Hypothalamus (tissue), 51 donors: ENCODE measurements around the gene MARK3.
A peak's percentile ranks its signal among the peaks of the same experiment; 100 is the strongest.

Source experiments
- DNase-seq, 51 donors: peaks; one replicate each; lab custom pipeline; 2025; lab: John Stamatoyannopoulos, UW

Gene MARK3

DNA sequence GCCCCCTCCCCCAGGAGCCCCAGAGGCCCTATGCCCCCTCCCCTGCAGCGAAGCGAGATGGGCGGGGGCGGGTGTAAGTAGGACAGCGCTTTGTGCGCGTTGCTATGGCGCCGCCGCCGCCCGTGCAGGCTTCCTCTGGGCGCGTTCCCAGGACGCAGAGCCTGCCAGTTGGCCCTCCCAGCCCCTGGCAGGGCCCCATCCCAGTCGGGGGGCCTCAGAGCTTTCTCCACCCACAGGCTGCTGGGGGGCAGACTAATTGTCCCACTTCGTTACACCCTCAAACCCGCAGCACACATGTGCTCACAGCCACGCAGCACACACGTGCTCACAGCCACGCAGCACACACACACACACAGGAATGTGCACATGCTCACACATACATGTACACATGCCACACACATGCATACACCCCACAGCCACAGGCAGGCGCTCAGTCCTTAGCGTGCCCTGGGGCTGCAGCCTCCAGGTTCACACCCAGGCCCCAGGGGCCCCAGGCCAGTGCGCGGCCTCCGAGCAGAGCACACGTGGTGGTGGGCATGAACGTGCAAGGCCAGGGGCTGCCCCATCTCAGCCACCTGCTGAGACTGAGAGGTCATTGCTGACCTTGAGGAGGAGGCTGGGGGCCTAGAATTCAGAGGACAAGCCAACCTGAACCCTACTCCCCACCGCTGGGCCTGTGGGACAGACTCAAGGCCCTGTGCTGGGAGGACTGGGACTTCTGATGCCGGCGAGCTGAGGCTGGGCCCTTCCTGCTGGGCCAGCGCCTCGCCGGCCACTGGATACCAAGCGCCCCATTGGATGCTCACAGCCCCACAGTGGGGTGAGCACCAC is 159.4 kb downstream of the MARK3 start:
- peak in 46 of 51 donors; percentile 36 to 91 (median 80) for DNase-seq

DNA sequence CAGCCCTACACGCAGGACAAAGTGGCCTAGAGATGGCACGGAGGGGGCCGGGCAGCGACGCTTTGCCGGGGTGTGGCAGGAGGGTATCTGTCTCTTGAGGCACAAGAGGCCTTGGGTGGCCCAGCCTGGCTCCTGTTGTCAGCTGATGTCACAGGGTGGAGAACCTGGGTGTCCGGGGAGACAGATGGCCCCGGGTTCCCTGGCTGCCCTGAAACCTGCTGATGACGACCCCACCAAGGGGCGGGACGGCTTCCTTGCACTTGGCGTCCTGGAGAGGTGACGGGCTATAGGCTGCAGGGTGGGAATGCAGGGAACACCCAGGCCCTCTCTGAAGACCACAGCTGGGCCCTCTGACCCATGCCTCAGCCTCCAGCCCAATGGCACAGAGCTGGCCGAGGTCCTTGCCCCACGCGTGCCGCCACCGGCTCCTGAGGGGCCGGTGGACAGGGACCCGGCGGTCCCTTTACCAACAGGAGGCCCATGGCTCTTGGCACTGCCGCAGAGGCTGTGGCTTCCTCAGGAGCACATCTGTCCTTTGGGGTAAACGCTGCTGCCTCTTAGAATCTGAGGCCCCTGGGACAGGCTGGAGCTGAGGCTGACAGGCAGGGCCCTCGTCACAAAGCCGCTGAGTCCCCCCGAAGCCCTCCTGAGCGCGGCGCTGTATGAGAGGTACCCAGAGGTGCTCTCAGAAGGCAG is 160.2 kb downstream of the MARK3 start:
- no peak for DNase-seq

DNA sequence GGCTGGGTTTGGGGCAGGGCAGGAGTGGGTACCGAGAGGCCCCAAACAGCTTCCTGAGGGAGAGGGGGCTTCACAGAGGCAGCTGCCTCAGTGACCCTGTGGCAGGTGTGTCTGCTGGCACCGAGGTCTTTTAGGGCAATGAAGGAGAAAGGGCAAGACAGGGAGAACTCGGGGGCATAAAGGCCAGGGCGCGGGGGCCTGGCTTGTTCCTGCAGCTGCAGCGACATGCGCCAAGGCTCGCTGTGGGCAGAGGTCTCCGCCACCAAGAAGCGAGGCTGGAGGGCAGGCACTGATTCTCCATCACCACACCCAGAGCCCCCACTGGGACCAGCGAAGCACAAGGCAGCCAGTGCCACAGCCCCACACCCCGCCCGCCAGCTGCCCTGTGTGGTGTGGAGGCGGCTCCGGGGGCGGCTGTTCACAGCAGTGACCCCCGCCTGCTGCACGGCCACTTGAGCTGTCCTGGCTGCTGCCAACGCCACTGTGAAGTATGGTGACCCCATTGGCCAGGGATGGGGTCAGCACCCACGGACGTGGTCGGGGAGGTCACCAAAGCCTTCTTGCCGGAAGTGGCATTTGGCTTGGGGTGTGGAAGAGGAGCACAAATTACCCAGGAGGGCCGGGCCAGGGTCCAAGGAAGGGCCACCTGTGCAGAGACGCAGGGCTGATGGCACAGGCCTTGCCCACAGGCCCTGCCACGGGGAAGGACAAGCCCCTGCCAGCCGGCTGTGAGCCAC is 160.9 kb downstream of the MARK3 start:
- DNase-seq: no peak

DNA sequence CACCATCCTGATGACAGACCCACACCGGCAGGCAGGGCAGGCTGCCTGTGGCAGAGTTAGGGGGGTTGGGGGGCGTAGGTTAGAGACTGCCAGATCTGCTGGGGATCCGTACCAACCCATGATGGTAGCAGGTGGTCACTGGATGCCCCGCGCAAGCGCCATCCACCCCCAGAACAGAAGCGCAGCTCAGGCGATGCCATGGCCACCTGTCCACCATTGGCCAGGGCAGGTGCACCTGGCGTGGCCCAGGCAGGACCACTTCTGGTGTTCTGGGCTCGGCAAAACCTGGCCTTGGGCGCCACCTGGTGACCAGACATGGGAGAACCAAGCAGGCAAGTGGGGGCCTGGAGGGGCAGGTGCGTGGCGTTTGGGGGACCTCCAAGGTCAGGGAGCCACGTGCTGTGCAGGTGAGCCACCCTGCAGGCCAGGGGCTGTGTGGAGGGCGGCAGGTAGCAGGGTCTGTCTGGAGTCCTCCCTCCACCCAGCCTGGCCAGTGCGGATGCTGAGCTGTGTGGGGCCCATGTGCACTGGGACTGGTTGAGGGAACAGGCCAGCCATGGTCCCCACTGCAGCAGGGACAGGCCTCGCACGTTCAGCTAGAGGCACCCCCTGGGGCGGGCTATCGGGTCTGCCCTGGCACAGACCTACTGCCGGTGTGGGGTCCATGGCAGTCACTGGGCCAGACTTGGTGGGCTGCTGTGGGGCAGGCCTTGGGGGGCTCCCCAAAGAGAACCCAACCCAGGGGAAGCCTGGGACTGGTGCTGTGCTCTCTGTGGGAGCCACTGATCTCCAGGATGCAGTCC is 161.6 kb downstream of the MARK3 start:
- DNase-seq: peak in 48 of 51 donors; percentile 21 to 87 (median 65)

DNA sequence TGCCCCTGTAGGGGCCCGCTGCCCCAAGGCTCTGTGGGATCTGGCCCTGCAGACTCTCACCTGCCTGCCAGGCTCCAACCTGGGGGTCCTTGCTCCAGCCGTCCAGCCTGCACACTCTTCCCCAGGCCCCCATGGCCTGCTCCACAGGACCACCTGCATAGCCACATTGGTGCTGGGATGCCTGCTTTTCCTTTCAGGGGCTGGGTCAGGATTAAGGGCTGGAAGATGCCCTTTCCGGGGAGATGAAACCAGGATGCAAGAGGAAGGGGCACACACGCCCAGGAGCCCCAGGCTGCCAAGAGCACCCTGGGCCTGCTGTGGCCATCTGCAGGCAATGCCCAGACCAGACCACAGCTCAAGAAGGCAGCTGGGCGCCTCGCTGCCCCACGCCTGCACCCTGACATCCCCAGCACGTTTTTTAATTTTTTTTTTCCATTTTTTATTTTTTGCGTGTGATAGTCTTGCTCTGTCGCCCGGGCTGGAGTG is 162.3 kb downstream of the MARK3 start:
- no peak for DNase-seq

DNA sequence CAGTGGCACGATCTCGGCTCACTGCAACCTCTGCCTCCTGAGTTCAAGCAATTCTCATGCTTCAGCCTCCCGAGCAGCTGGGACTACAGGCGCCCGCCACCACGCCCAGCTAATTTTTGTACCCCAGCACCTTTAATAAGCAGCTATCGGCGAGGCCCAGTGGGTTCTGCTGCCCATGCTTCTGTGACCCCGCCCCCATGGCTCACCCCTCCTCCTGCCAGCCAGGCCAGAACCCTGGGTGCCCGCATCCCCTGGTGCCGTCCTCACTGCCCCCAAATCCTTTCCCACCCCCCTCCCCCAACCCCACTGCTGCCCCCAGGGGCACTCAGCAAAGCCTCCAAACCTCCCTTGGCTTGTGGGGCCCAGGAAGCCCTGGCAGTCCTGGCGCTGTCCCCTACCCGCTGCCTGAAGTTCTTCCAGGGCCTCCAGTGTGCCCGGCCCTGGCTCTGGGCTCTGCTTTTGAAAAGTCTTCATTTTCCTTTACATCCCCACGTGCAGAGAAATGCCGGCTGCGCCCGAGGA is 162.8 kb downstream of the MARK3 start:
- no peak for DNase-seq

DNA sequence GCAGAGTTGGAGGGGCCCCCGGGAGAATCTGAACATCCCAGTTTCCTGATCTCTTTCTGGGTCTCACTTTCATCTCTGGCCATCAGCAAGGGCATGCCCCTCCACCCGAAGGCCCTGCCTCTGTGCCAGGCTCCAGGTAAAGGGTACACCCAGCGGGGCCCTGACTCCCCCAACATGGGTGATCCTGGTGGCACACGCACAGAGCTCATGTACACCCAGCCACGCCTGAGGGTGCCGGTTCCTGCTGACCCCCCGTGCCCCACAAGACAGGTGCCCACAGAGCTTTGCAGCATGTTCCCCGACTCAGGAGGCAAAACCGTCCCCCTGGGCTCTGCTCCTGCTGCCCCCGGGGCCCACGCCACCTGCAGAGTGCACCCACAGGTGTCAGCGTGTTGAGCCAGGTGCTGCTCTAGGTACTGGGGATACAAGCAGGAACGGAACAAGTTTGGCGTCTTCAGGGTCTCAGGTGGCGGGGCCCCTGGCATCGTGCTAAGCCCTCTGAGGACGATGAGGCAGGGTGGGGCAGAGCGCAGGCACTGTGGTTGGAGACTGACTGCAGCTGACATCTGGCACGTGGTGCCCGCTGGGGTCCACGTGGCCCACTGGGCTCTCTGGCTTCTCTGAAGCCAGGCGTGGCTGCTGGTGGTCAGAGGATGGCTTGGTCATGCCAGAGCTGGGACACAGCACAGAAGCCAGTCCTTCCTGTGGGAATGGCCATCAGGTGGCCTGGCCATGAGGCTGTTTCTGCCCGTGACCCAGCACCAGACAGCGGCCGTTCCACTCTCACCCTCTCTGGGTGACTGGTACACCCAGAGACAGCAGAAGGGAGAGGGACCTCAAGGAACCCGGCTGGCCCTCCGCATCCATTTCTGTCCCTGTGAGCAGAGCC is 163.5 kb downstream of the MARK3 start:
- DNase-seq: peak in 19 of 51 donors; percentile 27 to 82 (median 55)

DNA sequence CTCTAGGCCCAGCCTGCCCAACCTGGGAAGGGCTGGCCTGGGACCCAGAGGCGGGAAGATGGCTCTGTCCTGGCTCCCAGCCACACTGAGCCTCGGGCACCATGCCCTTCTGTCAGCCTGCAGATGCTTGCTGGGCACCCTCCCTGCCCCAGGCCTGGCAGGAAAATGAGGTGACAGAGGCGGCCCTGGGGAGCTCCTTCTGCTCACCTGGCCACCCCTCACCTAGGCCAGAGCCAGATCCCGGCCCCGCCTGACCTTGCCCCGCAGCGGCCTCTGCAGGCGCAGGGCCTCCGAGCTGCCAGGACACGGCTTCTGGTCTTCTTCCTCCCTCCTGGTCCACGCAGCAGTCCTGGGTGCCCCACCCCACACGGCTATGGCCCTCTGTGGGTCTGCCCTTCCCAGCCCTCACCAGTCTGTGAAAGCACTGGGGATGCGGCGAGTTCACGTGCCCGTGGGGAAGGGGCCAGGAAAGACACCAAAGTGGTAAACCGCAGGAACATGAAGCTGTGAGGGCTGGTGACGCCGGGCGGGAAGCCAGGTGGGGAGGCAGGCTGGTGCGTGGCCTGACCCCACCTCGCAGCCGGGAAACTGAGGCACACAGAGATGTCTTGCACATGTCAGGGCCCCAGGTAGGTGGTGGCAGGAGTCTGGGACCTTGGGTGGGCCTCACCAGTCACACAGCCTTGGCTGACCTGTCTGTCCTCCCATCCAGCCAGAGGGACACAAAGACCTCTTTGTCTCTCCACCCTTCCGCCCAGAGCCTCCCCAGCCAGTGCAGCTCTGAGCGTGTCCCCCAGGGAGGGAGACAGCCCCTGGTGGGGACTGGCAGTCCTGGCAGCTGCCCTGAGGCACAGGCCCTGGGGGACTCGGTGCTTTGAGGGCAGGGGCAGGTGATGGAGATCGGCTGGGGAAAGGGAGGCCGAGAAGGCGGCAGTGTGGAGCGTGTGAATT is 164.4 kb downstream of the MARK3 start:
- peak in 42 of 51 donors; percentile 19 to 89 (median 73) for DNase-seq

DNA sequence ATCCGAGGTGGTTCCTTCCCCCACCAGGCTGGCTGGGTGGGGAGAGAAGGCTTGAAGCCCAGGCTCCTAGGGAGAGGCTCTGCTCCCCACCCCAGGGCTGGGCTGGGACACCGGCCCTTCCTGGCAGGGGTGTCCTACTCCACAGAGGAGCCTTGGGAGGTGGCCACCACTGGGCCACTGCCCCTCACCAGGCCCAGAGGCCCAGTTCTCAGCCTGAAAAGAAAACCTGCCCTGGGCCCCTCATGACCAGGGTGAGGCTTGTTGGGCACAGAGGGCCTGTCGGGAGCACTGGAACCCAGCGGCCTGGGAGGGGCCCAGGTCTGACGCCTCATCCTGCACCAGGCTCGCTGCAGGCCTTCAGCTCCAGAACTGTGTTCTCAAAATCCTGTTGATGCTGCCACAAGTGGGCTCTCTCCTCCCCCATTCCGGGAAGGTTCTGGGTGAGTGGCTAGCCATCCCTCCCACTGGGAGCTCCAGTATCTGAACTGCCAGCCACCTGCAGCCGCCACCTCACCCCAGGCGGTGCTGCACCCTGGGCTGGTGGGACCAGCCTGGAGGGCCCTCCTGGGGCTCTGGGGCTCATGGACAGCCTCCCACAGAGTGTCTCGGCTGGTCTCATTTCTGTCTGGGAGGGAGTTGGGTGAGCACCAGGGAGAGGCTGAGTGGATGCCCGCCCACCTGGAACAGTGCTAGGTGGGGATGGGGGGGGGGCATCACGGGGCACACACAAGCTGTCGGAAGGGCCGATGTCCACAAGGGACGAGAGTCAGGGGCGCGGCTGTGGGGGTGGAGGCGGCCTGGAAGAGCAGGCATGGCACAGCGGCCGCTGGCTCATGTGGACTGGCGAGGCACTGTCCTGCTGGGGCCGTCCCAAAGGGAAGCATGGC is 165.5 kb downstream of the MARK3 start:
- peak in 1 of 51 donors; percentile 61 for DNase-seq

DNA sequence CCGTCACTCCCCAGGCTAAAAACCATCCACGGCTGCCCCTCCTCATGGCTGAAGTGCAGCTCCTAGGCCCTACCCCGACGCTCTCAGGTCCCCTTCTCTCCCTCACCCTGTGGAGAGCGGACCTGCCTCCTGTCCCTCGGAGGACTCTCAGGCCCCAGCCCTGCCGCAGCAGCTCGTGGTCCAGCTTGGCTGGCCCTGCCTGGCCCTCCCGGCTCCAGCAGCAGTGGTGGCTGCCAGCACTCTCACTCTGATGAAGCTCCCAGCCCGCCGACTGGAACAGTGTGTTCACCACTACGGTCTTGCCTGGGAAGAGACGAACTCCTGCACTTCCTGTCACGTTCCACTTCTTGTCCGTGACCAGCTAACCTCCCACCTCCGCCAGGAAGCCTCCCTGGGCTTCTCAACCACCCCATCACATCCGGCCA is 166.1 kb downstream of the MARK3 start:
- DNase-seq: peak in 16 of 51 donors; percentile 38 to 61 (median 45)

DNA sequence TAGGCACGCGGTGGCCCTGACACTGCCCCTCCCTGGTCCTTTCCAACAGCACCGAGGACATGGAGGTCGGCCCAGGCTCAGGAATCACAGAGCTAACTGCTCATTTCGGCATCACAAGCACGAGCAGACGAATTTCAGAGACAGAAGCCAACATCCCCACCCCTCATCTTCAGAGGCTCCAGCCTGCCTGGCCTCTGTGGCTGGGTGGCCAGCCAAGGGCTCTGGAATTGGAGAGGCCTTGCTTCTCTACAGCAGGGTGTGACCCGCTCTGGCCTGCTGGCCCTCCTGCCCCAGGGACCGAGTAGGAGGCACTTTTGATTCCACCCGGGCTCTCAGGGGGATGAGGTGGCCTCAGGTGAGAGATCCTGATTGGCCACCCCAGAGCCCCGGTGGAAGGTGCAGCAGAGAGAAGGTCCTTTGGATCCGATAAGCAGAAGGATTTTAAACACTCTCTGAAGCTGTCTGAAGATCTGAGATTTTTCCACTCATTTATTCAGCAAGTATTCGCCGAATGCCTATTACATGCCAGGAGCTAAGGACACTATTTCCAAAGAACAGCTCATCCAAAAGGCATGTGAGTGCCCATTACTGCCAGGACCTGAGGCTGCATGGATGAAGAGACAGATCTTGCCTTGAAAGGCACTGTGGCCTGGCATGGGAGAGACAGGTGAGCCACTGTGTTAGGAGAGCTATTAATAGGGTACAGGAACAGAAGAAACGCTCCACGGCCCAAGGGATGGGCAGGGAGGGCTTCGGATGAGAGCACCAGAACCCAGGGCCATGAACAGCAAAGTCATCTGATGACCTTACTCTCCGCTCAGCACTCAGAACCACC is 167.0 kb downstream of the MARK3 start:
- DNase-seq: no peak

DNA sequence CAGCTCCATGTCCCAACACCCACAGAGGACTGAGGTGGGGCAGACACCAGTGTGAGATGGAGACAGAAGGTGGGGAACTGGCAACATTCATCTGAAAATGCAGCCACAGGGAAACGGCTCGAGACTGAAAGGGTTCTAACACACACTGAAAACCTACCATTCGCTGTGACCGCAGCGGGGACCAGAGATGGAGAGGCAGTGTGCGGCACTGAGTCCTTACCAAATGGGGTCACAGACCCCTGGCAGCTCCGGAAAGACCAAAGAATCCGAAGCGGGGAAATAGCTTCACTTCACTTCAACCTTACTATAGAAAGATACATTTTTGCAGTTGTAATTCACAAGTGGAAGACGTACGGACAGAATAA is 167.6 kb downstream of the MARK3 start:
- no peak for DNase-seq
